Hindlimb muscle (tissue), 1 donor: ENCODE measurements around the gene SRD5A1. TPM values are rescaled to one million over a fixed set of nuclear protein-coding genes. Genes with fewer than 3 reads are reported as not detected.

Experiments
- DNase-seq: peaks from one replicate; pipeline ENCODE4 v3.0.0-alpha.2; 2013
- polyA plus RNA-seq: library from polyadenylated mRNA; unstranded; fragments of 120-200 nt; gene quantifications from one replicate; pipeline ENCODE4 v1.2.1, GENCODE V29; 2013; ENCODE audit not compliant: insufficient read length

The SRD5A1 gene
- polyA plus RNA-seq, 1 donor = 13.7 TPM

DNA sequence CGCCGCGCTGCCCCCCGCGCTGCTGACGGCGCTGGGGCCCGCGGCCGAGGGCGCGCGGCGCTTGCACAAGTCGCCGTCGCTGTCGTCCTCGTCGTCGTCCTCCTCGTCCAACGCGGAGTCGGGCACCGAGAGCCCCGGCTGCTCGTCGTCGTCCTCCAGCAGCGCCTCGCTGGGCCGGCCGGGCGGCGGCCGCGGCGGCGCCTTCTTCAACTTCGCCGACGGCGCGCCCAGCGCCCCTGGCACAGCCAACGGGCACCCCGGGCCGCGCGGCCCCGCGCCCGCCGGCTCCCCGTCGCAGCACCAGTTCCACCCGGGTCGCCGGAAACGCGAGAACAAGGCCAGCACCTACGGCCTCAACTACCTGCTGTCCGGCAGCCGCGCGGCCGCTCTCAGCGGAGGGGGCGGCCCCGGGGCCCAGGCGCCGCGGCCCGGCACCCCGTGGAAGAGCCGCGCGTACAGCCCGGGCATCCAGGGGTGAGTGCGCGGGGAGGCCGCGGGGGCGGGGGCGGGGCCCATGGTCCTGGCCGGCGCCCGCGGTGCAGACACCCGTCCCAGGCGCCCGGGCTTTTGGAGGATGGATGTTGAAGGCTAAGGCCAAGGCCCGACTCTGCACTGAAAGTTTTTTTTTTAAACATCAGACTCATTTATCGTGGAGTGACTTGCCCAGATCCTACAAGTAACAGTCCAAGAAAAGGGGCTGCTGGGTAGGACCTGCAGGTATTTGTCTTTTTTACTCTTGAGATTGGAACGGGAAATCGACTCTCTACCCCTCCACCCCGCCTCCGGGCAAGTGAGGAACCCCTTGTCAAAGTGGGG lies 81.2 kb downstream of the SRD5A1 start:
- no peak for DNase-seq

GRCh38 chr5:6715271-6715670 lies 82.0 kb downstream of the SRD5A1 start:
- DNase-seq = no peak

GRCh38 chr5:6715758-6716628 lies 82.8 kb downstream of the SRD5A1 start:
- DNase-seq = no peak

- DNase-seq = no peak
These were observed 83.4 kb downstream of the SRD5A1 start for GRCh38 chr5:6716629-6717149.

DNA sequence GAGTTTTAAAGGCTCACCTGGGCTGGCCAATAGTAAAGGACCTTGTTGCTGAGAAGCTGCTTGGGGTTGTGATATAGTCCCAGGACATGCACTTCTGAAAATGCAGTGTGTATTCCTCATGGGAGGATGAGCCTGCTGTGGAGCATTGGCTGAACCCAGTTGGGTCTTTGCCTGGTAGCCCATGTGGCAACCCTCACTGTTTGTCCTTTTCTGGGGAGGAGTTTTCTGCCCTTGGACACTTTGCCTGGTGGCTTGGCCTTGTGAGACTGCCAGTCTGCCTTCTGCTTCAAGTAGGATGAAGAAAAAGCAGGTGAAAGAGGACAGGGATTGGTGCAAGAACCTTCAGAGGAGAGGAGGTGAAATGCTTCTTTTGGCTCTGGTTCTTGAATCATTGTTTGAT lies 84.0 kb downstream of the SRD5A1 start:
- DNase-seq = no peak

DNA sequence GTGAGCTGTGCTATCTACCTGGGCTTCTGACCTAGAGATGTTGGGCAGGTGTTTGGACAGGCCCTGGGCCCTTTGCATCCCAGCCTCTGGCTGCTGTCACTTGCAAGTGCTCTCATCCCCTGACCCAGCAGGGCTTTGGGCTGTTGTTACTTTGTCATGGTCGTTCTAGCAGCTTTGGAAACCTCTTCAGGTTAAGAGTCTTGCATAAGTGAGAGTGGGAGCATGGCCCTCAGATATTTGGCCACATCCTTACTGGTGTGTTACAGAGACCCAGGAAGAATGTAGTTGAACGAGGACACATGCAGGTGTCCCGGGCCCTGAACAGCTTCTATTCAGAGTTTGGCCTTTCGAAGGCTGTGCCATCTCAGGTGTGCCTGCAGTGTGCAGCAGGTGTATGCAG lies 84.4 kb downstream of the SRD5A1 start:
- no peak for DNase-seq

DNA sequence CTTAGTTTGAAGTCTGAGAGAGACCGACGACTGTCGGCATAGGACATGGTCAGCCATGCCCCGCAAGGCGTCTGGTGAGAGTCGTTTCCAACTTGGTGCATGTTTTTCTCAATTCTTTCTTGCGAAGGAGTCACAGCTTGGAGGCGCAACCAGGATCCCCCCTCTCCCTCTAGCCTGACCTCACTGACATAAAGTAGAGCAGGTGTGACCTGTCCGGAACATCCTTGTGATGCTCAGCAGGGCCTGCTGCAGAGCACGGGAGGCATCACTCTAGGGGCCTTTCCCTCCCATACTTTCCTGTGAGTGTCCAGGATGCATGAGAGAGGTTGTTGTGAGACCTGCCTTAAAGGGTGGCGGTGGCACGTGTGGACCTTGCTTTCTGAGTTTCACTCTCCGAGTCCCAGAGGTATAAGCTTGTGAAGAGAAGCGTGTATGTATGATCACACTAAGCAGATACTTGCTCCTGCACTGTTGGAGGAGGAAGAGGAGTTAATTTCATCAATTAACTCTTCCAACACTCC lies 85.0 kb downstream of the SRD5A1 start:
- no peak for DNase-seq

DNA sequence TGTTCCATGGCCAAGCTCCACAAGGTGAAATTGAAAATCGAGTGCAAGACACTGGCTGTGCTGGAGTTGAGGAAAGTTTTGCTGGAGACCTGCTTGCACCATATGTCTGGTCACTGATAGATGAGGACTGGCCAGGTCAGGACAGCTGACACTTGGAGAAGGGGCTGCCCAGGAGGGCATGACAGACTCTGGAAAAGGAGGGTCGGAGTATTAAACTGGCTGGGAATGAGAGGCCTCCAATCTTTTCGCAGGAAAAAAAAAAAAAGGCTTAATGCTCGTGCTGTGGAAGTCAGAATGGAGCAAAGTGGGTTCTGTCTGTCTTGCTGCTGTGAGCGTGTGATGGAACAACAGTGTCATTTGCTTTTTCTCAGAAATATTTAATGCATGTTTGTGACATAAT lies 85.5 kb downstream of the SRD5A1 start:
- DNase-seq = no peak

GRCh38 chr5:6719417-6719816 lies 86.2 kb downstream of the SRD5A1 start:
- DNase-seq = no peak

DNA sequence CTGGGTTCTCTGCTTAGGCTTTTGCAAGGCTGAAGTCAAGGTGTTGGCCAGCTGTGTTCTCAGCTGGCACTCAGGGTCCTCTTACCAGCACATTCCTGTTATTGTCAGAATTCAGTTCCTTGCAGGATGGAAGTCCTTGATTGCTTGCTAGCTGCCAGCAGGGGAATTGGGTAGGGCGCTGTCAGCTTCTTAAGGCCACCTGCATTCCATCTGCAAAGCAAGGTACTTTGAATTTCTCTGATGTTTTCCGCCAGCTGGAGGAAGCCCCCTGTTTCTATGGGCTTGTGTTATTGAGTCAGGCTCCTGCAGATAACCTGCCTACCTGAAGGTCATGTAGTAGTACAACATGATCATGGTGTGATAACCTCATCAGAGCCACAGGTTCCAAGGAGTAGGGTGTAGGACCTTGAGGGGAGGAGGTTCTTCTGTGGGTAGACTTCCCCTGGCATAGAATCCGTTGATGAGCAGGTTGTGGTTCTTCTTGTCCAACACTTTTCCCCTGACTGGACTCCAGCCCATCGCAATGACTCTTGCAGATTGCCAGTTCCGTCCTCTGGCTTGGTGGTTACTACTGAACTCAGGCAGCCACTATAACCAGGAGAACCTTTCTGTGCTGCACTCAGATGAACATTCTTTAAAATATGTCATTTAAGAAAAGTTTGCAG lies 86.8 kb downstream of the SRD5A1 start:
- DNase-seq = no peak

DNA sequence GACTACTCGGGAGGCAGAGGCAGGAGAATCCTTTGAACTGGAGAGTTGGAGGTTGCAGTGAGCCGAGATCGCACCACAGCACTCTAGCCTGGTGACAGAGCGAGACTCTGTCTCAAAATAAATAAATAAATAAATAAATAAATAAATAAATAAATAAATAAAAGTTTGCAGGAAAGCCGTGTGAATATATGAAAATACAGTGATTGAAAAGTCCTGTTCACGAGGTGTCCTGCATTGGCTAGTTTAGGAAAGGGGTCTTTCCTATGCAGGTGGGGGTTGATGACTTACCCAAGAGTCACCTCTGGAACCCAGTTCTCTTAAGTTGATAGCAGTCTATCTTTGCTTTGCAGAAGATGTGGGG lies 87.3 kb downstream of the SRD5A1 start:
- no peak for DNase-seq

- DNase-seq = no peak
These were observed 88.2 kb downstream of the SRD5A1 start for GRCh38 chr5:6721442-6721841.

- DNase-seq = no peak
These were observed 88.8 kb downstream of the SRD5A1 start for GRCh38 chr5:6722015-6722414.

DNA sequence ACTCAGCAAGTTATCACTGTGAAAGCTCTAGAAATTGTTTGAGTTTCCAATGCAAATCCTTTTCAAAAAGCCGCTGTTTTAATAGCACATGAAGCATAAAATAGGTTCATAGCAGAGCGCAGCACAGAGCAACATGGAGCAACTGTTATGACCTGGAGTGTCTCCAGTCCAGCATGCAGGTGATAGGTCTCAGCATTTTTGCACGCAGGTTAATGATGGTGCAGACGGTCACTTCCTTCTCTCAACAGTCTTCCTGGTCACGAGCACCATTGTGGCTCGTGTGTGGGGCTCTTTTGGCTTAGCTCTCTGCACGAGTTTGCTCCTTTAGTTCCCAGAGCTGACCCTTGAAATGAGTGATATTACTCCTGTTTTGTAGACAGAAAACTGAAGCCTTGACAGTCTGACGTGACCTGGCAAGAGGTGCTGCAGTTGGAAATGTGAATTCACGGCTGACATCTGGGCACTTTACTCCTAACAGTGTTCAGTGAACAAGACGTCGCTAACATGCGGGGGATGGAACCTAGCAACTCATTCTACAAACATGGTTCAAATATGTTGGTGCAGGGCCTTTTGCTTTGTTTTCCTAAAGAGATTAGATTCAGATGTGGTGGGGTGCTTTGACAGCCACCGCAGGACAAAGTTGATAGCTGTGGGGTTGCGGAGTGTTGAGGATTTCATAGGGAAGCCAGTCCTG lies 90.0 kb downstream of the SRD5A1 start:
- DNase-seq = no peak

DNA sequence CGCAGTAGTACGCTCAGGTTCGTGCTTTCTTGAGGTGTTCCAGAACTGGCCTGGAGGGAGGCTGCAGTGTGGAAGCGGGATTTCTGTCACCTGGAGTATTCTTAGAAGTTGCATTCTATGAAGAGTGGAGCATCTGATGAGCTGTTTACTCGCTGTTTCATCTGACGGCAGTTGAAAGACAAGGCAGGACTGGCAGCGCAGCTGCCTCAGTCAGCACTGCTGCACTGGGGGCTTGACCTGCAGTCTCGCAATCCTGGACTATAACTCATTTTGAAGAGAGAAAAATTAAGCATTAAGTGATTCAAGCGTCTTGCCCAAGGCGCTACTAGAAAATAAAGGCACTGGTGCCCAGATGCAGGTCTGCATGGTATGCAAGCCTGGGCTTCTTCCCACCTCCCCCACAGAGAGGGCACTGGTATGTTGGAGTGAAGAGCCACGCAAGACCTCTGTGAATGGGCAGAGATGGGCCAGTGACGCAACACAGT lies 90.6 kb downstream of the SRD5A1 start:
- no peak for DNase-seq

Other genes starting within 250 kb of the SRD5A1 start
- 2.3 TPM for gene UBE2QL1, start 184.6 kb upstream of the SRD5A1 start, polyA plus RNA-seq
- 49.2 TPM for gene NSUN2, start 396 bp upstream of the SRD5A1 start, polyA plus RNA-seq
- 19.9 TPM for gene TENT4A, start 80.0 kb downstream of the SRD5A1 start, polyA plus RNA-seq